Heart right ventricle (tissue), 16 donors: ENCODE results near the gene DNASE1L2. TPM values are rescaled to one million over a fixed set of nuclear protein-coding genes. Genes with fewer than 3 reads are reported as not detected.
A peak's percentile ranks its signal among the peaks of the same experiment; 100 is the strongest.

Experiments
- ATAC-seq, 8 donors: fragments of 200-7000 bp; cut with Tn5 transposase; one replicate each; pipeline ENCODE4 v1.9.1; 2020; ENCODE audit warnings: mild to moderate bottlenecking in 8 of 8, moderate library complexity in 8 of 8, moderate number of reproducible peaks in 1 of 8
- DNase-seq, 2 donors: peaks; one replicate each; pipeline ENCODE4 v3.0.0-alpha.2; 2020
- H3K27ac ChIP-seq, 10 donors: fragments of 200-600 bp; sonication (generic) in 2 of 10; one replicate each; pipeline versions ENCODE4 v1.5.0 to v1.8.0; 2020 to 2022; ENCODE audit warnings: mild to moderate bottlenecking in 3 of 10
- H3K27me3 ChIP-seq, 7 donors: fragments of 200-600 bp; one replicate each; pipeline ENCODE4 v1.8.0; 2021 to 2022; ENCODE audit warnings: mild to moderate bottlenecking in 2 of 7
- H3K36me3 ChIP-seq, 9 donors: fragments of 200-600 bp; sonication (generic) in 1 of 9; one replicate each; pipeline versions ENCODE4 v1.5.0 to v1.8.0; 2020 to 2022; ENCODE audit warnings: mild to moderate bottlenecking in 2 of 9
- H3K4me1 ChIP-seq, 9 donors: fragments of 200-600 bp; sonication (generic) in 1 of 9; one replicate each; pipeline versions ENCODE4 v1.5.0 to v1.8.0; 2020 to 2022; ENCODE audit warnings: mild to moderate bottlenecking in 4 of 9
- H3K4me3 ChIP-seq, 10 donors: fragments of 200-600 bp; sonication (generic) in 2 of 10; one replicate each; pipeline versions ENCODE4 v1.5.0 to v1.8.0; 2020 to 2022; ENCODE audit warnings: mild to moderate bottlenecking in 7 of 10, moderate library complexity in 2 of 10
- H3K9me3 ChIP-seq, 11 donors: fragments of 200-600 bp in 10 of 11; sonication (generic) in 2 of 11; one replicate each; pipeline versions ENCODE4 v1.5.0 to v1.8.0; 2013 to 2022; ENCODE audit warnings: mild to moderate bottlenecking in 2 of 11, control low read depth in 1 of 11, moderate library complexity in 1 of 11
- WGBS, 2 donors: extraction: QIAGEN DNeasy Blood & Tissue Kit; methylation state at CpG; one replicate each; pipeline ENCODE4 v1.1.7; 2013; ENCODE audit warnings: inconsistent platforms in 1 of 2; 5-methylcytosine and 5-hydroxymethylcytosine counted together
- intact Hi-C, 10 donors: fragments of 100-400 bp; cut with DNase I; formaldehyde crosslinking; loops; one replicate each; pipeline versions ENCODE4 v1.11.1 to v1.14.2; 2022
- polyA plus RNA-seq, 2 donors: library from polyadenylated mRNA; stranded (reverse); fragments of 200-250 nt; gene quantifications; one replicate each; pipeline ENCODE4 v1.2.3, GENCODE V29; 2013
- total RNA-seq, 10 donors: library from RNA; stranded (reverse); fragmentation: NEBNext Ultra II Directional in 3 of 10; extraction: Animal tissue kit (Norgen Biotek cat#: 25700) in 3 of 10; gene quantifications; one replicate each; pipeline versions ENCODE4 v1.2.1 to v1.2.4, GENCODE V29; 2021 to 2023
- TF ChIP-seq, protein P1 (sequence below), 9 donors: fragments of 200-600 bp; sonication (generic) in 2 of 9; IDR thresholded peaks; one replicate each; pipeline versions ENCODE4 v1.5.0 to v1.8.0; 2021 to 2022; ENCODE audit warnings: antibody characterized with exemption in 9 of 9, mild to moderate bottlenecking in 5 of 9, moderate library complexity in 1 of 9
- donor health status: Arrhythmogenic right ventricular cardiomyopathy.
- donor health status: ischemic (EF 13 %, LVEDD 7.1; RV severe dilation, severe dysfunction).
- donor health status: healthy with polysubstance abuse.
- donor health status: DM: no; HTN: yes; CAD: no.
- donor health status: DM: no; HTN: no; CAD: no.
- donor health status: ischemic (EF 25% LVEDD 6.9; RV normal size, moderate dysfunction).
- donor health status: ischemic (EF 25% LVEDD 5.7; RV mildly dilated, moderate dysfunction).
- donor health status: healthy.
- donor health status: DM: yes; HTN: yes; CAD: no.
- donor health status: Ischemic cardiomyopathy.
- donor health status: ischemic (EF 35%, LVEDD 5.7; RV mildly dilated, moderate dysfunction).
- donor health status: nonischemic (EF 11% LVEDD 7.7; RV severe dilation, severe dysfunction).
- donor health status: DM: yes; HTN: yes; CAD: no.
- donor health status: PGD.
- donor health status: ischemic (EF 29% LVEDD 5.4; RV normal size, mild dysfunction).
- donor health status: nonischemic (EF 23%, LVEDD 6.1; RV moderate dilation, normal function).

DNASE1L2 gene
- total and polyA plus RNA-seq, 12 donors: 0.15 to 1.2 (median 0.35) TPM; not detected in 1

DNA sequence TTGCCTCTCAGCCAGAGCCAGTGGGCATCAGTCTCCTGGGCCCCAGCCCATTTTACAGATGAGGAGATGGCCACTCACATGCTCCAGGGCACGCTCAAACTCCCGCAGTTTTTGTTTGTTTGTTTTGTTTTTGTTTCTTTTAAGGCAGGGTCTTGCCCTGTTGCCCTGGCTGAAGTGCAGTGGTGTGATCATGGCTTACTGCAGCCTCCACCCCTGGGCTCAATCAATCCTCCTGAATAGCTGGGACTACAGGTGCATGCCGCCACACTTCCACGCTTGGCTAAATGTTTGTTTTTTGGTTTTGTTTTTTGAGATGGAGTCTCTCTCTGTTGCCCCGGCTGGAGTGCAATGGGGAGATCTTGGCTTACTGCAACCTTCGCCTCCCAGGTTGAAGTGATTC lies 9.3 kb upstream of the DNASE1L2 start:
- Histone ChIP-seq H3K27ac (peak overlapping the region in 1 of 10 donors; percentile 35), H3K36me3 (peaks cover 6 to 61% (median 24%) of the 10 kb centered on the region in 9 donors), H3K4me3 (no peak overlapping the region), H3K9me3 (no peaks in the 10 kb centered on the region), H3K4me1 (peaks cover 10 to 32% (median 25%) of the 10 kb centered on the region in 9 donors), H3K27me3 (no peaks in the 10 kb centered on the region)
- no peak for DNase-seq
- intact Hi-C loops: no loop called here
- TF ChIP-seq, protein P1, sequence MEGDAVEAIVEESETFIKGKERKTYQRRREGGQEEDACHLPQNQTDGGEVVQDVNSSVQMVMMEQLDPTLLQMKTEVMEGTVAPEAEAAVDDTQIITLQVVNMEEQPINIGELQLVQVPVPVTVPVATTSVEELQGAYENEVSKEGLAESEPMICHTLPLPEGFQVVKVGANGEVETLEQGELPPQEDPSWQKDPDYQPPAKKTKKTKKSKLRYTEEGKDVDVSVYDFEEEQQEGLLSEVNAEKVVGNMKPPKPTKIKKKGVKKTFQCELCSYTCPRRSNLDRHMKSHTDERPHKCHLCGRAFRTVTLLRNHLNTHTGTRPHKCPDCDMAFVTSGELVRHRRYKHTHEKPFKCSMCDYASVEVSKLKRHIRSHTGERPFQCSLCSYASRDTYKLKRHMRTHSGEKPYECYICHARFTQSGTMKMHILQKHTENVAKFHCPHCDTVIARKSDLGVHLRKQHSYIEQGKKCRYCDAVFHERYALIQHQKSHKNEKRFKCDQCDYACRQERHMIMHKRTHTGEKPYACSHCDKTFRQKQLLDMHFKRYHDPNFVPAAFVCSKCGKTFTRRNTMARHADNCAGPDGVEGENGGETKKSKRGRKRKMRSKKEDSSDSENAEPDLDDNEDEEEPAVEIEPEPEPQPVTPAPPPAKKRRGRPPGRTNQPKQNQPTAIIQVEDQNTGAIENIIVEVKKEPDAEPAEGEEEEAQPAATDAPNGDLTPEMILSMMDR (IDR thresholded peaks at IDR 0.05): no peak
- ATAC-seq: no peak
- WGBS, 2 donors: 93 to 96% methylated on average over 6 of the region's 6 CpGs

DNA sequence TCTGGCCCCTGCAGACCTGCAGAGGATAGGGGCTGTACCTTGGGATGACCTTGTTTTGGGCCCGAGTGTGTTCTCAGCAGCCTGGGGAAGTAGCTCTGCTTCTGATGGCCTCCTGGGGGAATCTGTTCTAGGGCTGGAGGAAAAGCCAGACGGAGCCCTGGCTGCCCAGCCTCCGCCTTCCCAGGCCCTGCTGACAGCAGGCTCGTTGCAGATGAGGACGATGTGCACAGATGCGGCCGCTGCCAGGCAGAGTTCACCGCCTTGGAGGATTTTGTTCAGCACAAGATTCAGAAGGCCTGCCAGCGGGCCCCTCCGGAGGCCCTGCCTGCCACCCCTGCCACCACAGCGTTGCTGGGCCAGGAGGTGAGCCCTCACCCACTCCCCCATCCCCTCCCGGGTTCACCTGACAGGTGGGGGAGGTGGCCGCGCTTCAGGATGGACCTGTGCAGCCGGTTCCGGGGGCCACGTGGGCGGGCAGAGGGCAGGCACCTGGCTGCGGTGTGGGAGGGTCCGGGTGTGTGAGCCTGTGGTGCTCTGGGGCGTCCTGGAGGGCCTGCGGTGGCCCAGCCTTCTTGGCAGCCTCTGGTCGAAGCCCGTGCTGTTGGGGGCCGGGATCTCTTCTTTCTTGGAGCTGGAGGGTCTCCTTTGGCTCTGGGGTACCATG lies 8.0 kb upstream of the DNASE1L2 start:
- DNase-seq (no peak), ATAC-seq (no peak)
- H3K27ac ChIP-seq: no peak overlapping the region
- peaks cover 10 to 27% (median 21%) of the 10 kb centered on the region in 9 donors for H3K4me1 ChIP-seq
- intact Hi-C loops: no loop called here
- TF ChIP-seq, protein P1 (IDR thresholded peaks at IDR 0.05): no peak
- H3K36me3 ChIP-seq: peaks cover 13 to 75% (median 38%) of the 10 kb centered on the region in 9 donors
- H3K27me3 ChIP-seq: no peaks in the 10 kb centered on the region
- WGBS, 2 donors: 89 to 90% methylated on average over 24 to 25 of the region's 25 CpGs
- no peak overlapping the region for H3K4me3 ChIP-seq
- H3K9me3 ChIP-seq: no peaks in the 10 kb centered on the region

DNA sequence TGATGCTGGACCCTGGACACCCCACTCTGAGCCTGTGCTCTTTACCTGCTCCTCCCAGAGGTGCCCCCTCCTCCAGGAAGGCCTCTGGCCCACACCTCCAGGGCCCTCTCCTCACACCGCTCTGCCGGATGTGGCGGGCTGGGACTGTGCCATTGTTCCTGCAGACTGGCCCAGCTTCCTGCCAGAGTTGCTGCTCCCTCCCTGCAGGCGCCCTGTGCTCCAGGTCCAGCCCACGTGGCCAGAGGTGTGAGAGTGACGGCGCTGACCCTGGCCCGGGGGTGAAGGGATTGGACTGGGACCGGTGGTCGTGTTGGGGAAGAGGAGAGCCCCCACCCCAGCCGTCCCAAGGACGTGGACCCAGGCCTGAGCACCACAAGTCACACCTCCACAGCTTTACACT lies 7.2 kb upstream of the DNASE1L2 start:
- Histone ChIP-seq H3K27me3 (no peaks in the 10 kb centered on the region), H3K36me3 (peaks cover 16 to 83% (median 40%) of the 10 kb centered on the region in 9 donors), H3K9me3 (no peaks in the 10 kb centered on the region), H3K27ac (no peak overlapping the region), H3K4me3 (no peak overlapping the region), H3K4me1 (peaks cover 10 to 26% (median 20%) of the 10 kb centered on the region in 9 donors)
- DNase-seq (no peak), ATAC-seq (no peak)
- 89 to 93% methylated on average over 10 to 12 of the region's 12 CpGs for WGBS, 2 donors
- intact Hi-C loops: no loop called here
- TF ChIP-seq, protein P1 (IDR thresholded peaks at IDR 0.05): no peak

DNA sequence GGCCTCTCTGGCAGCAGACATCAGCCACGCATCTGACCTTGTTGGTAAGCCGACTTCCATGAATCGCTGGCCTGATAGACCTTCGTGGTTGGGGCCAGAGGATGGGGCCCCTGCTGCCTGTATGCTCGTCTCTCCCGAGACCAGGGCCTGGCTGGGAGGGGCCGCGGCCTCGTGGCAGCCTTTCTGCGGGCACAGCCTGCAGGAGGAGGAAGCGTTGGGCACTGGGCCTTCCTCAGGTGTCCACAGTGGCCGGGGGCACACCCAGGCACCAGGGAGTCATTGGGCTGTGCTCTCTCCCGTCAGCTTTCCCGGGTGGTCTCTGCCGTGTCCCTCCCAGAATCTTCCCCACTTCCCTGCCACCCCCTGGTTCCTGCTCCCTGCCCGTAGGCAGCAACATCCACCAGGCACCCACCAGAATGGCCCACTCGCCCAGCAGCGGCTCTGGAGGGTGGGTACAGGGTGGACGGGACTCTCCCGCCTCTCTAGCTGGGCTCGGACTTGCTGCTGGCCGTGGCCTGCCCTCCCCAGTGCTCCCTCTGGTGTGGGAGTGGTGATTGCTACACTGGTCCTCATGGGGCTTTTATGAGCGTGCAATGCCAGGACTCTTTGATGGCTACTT lies 6.5 kb upstream of the DNASE1L2 start:
- TF ChIP-seq, protein P1 (IDR thresholded peaks at IDR 0.05): no peak
- peaks cover 3 to 20% (median 14%) of the 10 kb centered on the region in 9 donors for H3K4me1 ChIP-seq
- ATAC-seq (no peak), DNase-seq (no peak)
- intact Hi-C loops: no loop called here
- H3K27me3 ChIP-seq: no peaks in the 10 kb centered on the region
- WGBS, 2 donors: 92% methylated on average over 23 of the region's 23 CpGs
- H3K27ac ChIP-seq: no peak overlapping the region
- H3K9me3 ChIP-seq: no peaks in the 10 kb centered on the region
- no peak overlapping the region for H3K4me3 ChIP-seq
- H3K36me3 ChIP-seq: peaks cover 18 to 90% (median 47%) of the 10 kb centered on the region in 9 donors
